ENCODE measurements around the gene MAN2A1.

Gene MAN2A1

GRCh38 chr5:109706095-109706494 is 16.4 kb downstream of the MAN2A1 start:
- no peak for DNase-seq (ENCODE audit: low read depth)

- DNase-seq (ENCODE audit: low read depth), result no peak
Observed at GRCh38 chr5:109707531-109707930, 17.8 kb downstream of the MAN2A1 start.

GRCh38 chr5:109708813-109709212 is 19.1 kb downstream of the MAN2A1 start:
- DNase-seq (ENCODE audit: low read depth), result no peak

- no peak for DNase-seq (ENCODE audit: low read depth)
Observed at GRCh38 chr5:109709225-109709624, 19.5 kb downstream of the MAN2A1 start.

- no peak for DNase-seq (ENCODE audit: low read depth)
Observed at GRCh38 chr5:109711673-109712072, 21.9 kb downstream of the MAN2A1 start.

- no peak for DNase-seq (ENCODE audit: low read depth)
Observed at GRCh38 chr5:109713453-109713852, 23.7 kb downstream of the MAN2A1 start.

- no peak for DNase-seq (ENCODE audit: low read depth)
Observed at GRCh38 chr5:109714592-109714991, 24.9 kb downstream of the MAN2A1 start.

GRCh38 chr5:109718216-109718615 is 28.5 kb downstream of the MAN2A1 start:
- DNase-seq (ENCODE audit: low read depth), result no peak

GRCh38 chr5:109718632-109719031 is 28.9 kb downstream of the MAN2A1 start:
- no peak for DNase-seq (ENCODE audit: low read depth)

- DNase-seq (ENCODE audit: low read depth), result no peak
Observed at GRCh38 chr5:109719978-109720377, 30.3 kb downstream of the MAN2A1 start.

- no peak for DNase-seq (ENCODE audit: low read depth)
Observed at GRCh38 chr5:109721741-109722140, 32.0 kb downstream of the MAN2A1 start.

- DNase-seq (ENCODE audit: low read depth), result no peak
Observed at GRCh38 chr5:109723606-109724005, 33.9 kb downstream of the MAN2A1 start.

- no peak for DNase-seq (ENCODE audit: low read depth)
Observed at GRCh38 chr5:109725135-109725534, 35.4 kb downstream of the MAN2A1 start.

- no peak for DNase-seq (ENCODE audit: low read depth)
Observed at GRCh38 chr5:109739741-109740728, 50.3 kb downstream of the MAN2A1 start.

GRCh38 chr5:109740966-109741365 is 51.2 kb downstream of the MAN2A1 start:
- DNase-seq (ENCODE audit: low read depth), result no peak

GRCh38 chr5:109741390-109741789 is 51.7 kb downstream of the MAN2A1 start:
- no peak for DNase-seq (ENCODE audit: low read depth)

GRCh38 chr5:109743041-109743531 is 53.4 kb downstream of the MAN2A1 start:
- DNase-seq (ENCODE audit: low read depth), result no peak

- DNase-seq (ENCODE audit: low read depth), result no peak
Observed at GRCh38 chr5:109743770-109744212, 54.1 kb downstream of the MAN2A1 start.

- DNase-seq (ENCODE audit: low read depth), result no peak
Observed at GRCh38 chr5:109744261-109744660, 54.5 kb downstream of the MAN2A1 start.

GRCh38 chr5:109748546-109748945 is 58.8 kb downstream of the MAN2A1 start:
- no peak for DNase-seq (ENCODE audit: low read depth)

GRCh38 chr5:109750463-109750862 is 60.7 kb downstream of the MAN2A1 start:
- no peak for DNase-seq (ENCODE audit: low read depth)

GRCh38 chr5:109753279-109753678 is 63.6 kb downstream of the MAN2A1 start:
- no peak for DNase-seq (ENCODE audit: low read depth)

- no peak for DNase-seq (ENCODE audit: low read depth)
Observed at GRCh38 chr5:109754319-109754718, 64.6 kb downstream of the MAN2A1 start.

- DNase-seq (ENCODE audit: low read depth), result no peak
Observed at GRCh38 chr5:109755761-109756160, 66.0 kb downstream of the MAN2A1 start.
